GM18868 (cell line): ENCODE results near the gene GNAZ.

Source experiments
- ATAC-seq: cut with Tn5 transposase; IDR thresholded peaks from one replicate; pipeline ENCODE4 v1.9.1; 2021; ENCODE audit warnings: mild to moderate bottlenecking, moderate library complexity; ENCODE audit not compliant: unreplicated experiment

GNAZ gene

GRCh38 chr22:23091760-23092159 lies 21.4 kb downstream of the GNAZ start:
- no peak for ATAC-seq

DNA sequence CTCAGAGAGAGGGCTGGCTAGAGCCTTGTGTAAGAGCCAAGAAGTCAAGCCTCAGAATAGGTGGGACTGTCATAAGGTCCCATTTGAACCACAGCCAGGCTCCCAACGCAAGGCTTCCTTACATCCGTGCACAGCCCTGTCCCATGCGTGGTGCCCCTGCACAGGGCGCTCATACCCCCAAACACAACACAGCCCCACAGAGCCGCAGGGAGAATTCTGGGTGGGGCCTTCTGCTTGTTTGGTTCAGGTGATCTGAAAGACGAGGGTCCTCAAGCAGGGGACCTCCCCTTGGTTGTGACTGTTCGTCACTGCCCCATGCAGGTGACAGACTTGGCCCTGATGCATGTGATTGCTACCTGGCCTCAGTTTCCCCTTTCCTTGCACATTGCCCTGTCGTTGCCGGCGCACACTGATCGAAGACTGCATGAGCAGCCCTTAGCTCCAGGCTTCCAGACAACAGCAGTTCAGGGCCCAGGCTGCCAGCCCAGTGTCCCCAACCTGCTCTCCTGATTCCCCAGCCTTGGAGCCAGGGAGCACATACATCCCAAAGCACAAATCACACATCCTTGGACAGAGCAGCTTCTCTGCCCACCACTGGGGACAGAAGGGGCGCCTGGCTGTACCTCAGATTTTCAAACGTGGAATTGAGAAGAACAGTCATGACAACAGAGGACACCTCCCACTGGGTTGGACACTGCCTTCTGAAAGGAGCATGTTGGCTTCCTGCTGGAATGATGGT lies 22.1 kb downstream of the GNAZ start:
- no peak for ATAC-seq

GRCh38 chr22:23093051-23093788 lies 22.9 kb downstream of the GNAZ start:
- no peak for ATAC-seq

DNA sequence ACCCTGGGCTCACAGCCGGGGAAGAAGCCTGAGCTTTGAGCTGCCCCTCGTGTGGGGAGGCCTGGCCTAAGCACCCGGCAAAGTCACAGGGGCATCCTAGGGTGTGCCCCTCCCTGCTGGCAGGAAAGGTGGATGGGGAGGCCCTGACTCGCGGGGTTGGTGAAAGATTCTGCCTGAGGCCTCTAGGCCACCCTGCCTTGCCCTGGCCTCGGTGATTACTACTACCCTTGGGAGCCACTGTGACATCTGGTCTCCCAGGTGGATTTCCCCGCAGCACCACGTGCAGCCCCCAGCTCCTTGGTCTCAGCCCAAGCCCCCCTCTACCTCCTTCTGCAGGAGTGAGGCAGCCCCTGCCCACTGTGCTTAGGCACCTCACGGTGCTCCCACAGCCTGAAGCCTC lies 23.9 kb downstream of the GNAZ start:
- ATAC-seq: no peak

DNA sequence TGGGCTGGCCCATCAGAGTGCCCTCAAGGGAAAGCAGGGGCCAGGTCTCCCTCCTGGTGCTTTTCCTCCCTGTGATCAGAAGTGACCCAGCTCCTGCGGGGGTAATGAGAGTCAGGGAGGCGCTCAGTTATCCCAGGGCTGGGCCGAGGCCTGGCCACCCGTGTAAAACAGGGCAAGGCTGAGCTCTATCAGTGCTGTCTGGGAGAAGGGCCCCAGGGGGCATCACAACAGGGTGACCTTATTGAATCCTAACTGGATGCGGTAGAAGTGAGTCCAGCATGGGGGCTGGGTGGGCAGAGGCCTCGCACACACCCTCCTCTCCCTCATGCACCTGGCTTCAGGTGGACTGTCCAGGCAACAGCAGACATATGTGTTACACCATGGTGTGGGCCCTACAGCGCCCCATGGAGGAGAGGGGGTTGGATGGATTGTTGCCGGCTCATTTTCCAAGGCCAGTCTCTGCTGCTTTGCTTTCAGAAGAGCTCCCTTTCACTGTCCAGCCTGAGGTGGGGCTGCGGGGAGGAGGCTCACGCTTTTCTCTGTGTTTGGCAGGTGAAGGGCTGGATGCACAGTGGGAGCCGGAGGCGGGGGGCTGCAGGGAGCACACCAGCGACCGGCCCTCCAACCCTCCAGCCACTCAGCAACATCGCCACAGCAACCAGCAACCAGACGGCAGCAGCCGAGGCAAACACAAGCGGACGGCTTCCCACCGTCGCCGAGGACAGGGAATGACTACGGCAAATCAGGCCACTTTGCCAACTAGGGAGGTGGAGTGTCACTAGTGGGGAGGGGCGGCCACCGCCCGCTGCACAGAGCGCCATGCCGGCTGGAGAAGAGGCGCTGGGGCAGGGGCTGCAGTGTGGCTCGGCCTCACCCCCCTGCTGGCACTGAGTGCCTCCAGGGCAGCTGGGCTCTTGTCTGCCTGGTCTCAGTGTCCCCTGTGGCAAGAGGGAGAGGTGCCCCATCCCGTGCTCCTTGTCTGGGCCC lies 24.7 kb downstream of the GNAZ start:
- ATAC-seq: no peak

- ATAC-seq: no peak
Observed at GRCh38 chr22:23095733-23096342, 25.5 kb downstream of the GNAZ start.

GRCh38 chr22:23097412-23098229 lies 27.3 kb downstream of the GNAZ start:
- ATAC-seq: no peak

- no peak for ATAC-seq
Observed at GRCh38 chr22:23098230-23098705, 27.9 kb downstream of the GNAZ start.

DNA sequence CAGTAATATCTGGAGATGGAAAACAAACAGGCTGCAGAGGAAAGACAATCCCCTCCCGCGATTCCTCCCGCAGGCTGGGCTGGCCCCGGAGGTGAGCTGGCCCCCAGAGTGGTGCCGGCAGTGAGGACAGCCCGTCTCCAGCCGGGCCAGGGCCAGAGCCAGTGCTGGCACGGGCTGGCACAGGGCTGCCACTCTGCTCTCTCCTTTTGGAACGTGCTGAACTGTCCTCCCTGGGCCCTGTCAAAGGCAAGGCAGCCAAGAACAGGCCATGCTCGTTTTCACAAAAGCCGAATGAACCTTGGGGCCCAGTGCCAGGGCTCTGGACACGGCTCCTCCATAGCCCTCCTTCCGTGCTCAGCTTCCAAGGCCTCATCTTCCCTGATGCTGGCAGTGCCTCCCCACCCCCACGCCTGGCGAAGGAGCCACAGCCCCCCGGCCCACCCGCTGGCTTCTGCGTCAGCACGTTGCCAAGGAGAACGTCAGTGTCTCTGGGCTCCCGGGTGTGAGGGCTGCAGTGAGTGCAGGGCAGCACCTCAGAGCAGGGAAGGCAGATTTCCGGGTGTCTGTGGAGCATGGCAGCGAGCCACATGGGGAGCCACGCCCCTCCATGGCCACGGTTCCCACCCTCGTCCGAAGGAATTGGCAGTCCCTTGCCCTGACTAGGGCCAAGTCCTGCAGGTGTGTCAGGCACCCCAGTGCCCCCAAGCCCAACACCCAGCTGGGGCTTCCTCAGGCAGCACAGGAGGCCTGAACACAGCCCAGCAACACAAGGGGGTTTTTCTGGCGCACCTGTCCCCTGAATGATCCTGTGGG lies 28.6 kb downstream of the GNAZ start:
- no peak for ATAC-seq

GRCh38 chr22:23099531-23099804 lies 29.1 kb downstream of the GNAZ start:
- no peak for ATAC-seq

- ATAC-seq: no peak
Observed at GRCh38 chr22:23100124-23100801, 29.9 kb downstream of the GNAZ start.

DNA sequence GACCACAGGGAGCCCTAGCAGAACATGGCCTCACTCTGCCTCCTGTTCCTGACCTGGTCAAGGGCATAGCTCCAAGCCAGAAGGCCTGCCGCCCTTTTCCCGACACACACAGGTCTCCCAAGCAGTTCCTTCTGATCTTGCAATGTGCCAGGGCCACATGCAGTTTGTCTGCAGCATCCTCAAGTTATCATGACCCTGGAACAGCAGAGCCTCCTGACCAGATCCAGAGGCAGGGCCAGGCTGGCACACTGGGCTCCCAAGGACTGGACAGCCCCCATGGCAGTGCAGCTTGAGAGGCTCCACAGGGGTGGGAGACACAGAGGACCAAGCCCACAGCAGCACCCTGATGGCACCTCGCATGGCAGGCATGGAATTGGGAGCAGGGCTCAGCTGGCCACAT lies 31.2 kb downstream of the GNAZ start:
- no peak for ATAC-seq

- no peak for ATAC-seq
Observed at GRCh38 chr22:23102002-23102655, 31.8 kb downstream of the GNAZ start.

DNA sequence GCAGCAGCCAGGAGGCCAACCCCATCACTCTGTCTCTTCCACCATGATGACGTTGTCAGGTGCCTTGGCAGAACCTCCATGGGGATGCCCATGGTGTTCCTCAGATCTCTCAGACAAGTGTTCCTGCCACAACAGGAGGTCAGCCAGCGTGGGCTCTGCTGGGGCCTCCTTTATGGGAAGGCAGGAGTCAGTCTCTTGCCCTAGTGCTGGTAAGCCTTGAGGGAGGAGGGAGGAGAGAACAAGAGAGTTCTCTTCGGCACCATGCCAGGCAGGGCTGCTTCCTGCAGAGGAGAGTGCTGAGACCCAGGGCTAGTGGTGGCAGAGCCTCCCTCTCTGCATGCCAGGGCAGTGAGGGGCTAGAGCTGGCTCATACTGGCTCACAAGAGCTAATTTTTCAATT lies 32.5 kb downstream of the GNAZ start:
- ATAC-seq: no peak

DNA sequence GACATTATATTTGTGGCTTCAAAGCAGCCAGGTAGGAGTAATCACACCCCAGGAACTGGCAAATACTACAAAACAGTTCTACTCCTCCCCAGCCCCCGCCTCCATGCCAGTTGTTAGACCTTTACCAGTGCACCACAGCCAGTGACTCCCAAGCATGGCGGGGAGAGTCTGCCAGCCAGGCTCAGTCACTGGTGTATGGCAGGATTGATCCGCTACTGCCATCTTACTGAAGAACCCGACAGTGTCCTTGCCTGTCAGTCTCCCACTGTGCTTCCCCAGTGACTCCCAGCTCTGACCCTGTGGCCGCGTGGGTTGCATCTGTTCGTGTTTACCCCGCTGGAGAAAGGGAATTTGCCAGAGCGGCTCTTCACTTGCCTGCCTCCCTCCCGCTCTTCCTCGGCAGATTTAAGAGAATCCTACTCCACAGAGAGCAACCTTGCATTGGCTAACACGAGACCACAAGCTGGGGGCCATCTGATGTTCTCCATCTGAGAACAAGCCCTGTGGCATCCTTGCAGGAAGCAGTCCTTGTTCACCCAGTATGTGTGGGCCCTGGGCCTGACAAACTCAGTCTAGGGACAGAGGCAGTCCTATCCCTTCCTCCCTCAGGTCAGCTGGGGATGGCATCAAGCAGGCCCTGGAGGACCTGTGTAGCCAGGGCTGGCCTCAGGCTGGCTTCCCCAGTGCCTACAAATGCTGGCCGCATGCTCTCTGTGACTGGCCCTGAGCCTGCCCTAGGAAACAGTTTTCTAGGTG lies 33.1 kb downstream of the GNAZ start:
- no peak for ATAC-seq

DNA sequence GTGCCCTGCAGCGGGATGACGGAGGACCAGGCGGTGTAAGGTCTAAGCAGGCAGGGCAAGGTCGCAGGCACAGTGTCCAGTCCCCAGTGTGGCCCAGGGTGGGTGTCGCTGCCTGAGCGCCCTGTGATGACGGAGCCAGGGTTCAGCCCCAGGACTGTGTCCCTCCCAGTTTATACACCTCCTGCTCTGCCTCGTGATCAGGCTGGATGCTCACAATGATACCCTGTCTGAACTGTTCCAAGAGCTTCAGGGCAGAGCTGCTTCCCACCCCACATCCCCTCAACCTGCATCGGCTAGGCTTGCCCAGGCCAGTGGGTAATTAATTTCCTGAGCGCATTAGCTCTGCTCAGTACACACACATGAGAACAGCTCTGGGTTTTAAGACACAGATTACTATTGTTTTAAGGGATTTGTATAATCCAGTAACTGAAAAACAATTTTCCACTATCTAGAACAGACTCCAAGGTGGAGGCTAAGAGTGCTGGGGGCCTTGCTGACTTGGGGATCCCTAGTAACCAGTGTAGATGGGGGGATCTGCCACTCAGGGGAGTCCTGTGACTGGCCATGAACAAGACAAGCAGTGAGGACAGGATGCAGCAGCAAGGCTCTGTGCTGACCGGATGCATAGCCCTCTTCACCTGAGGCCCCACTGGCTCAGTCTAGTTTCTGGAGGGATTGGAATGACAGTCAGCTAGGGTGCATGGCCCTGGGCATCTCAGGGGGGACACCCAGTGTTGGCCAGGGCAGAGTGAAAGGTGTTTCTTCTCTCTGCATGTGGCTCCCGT lies 34.1 kb downstream of the GNAZ start:
- ATAC-seq: no peak

- no peak for ATAC-seq
Observed at GRCh38 chr22:23105304-23105703, 35.0 kb downstream of the GNAZ start.
